ENCODE results near the gene PLCB1.

Gene PLCB1

GRCh38 chr20:8334641-8335040, 202.6 kb downstream of the PLCB1 start:
- Histone ChIP-seq H3K36me3 (no peaks in the 10 kb centered on the region), H3K27ac (no peak overlapping the region), H3K9me3 (no peaks in the 10 kb centered on the region), H3K4me3 (no peak overlapping the region), H3K27me3 (no peaks in the 10 kb centered on the region), H3K4me1 (no peaks in the 10 kb centered on the region)
- no peak for DNase-seq
- intact Hi-C loops (cut with DNase I; ENCODE audit: low total_unique reads), result no loop called here
- no peak for TF ChIP-seq CTCF (IDR thresholded peaks at IDR 0.05)

- no peak for DNase-seq
- Histone ChIP-seq H3K9me3 (no peaks in the 10 kb centered on the region), H3K36me3 (no peaks in the 10 kb centered on the region), H3K4me3 (no peak overlapping the region), H3K4me1 (no peaks in the 10 kb centered on the region), H3K27me3 (no peaks in the 10 kb centered on the region), H3K27ac (no peak overlapping the region)
- intact Hi-C loops (cut with DNase I; ENCODE audit: low total_unique reads), result no loop called here
- no peak for TF ChIP-seq CTCF (IDR thresholded peaks at IDR 0.05)
Observed at GRCh38 chr20:8335059-8335458, 203.0 kb downstream of the PLCB1 start.

- Histone ChIP-seq H3K27ac (no peak overlapping the region), H3K4me1 (no peaks in the 10 kb centered on the region), H3K4me3 (no peak overlapping the region), H3K36me3 (no peaks in the 10 kb centered on the region), H3K9me3 (no peaks in the 10 kb centered on the region), H3K27me3 (no peaks in the 10 kb centered on the region)
- TF ChIP-seq CTCF (IDR thresholded peaks at IDR 0.05), result no peak
- DNase-seq, result no peak
- intact Hi-C loops (cut with DNase I; ENCODE audit: low total_unique reads), result no loop called here
Observed at GRCh38 chr20:8335495-8336195, 203.6 kb downstream of the PLCB1 start.

GRCh38 chr20:8339349-8339748, 207.3 kb downstream of the PLCB1 start:
- no peaks in the 10 kb centered on the region for H3K9me3 ChIP-seq
- intact Hi-C loops (cut with DNase I; ENCODE audit: low total_unique reads), result no loop called here
- TF ChIP-seq CTCF (IDR thresholded peaks at IDR 0.05), result no peak
- no peaks in the 10 kb centered on the region for H3K36me3 ChIP-seq
- no peak for DNase-seq
- H3K4me1 ChIP-seq, result peaks cover 0 to 7% (median 2%) of the 10 kb centered on the region in 4 donors
- H3K4me3 ChIP-seq, result no peak overlapping the region
- H3K27ac ChIP-seq, result no peak overlapping the region
- no peaks in the 10 kb centered on the region for H3K27me3 ChIP-seq

GRCh38 chr20:8342391-8342790, 210.3 kb downstream of the PLCB1 start:
- H3K27me3 ChIP-seq, result no peaks in the 10 kb centered on the region
- no peaks in the 10 kb centered on the region for H3K9me3 ChIP-seq
- TF ChIP-seq CTCF (IDR thresholded peaks at IDR 0.05), result no peak
- no peak overlapping the region for H3K27ac ChIP-seq
- no peaks in the 10 kb centered on the region for H3K36me3 ChIP-seq
- intact Hi-C loops (cut with DNase I; ENCODE audit: low total_unique reads), result no loop called here
- H3K4me3 ChIP-seq, result no peak overlapping the region
- no peak for DNase-seq
- H3K4me1 ChIP-seq, result peaks cover 0 to 32% (median 6%) of the 10 kb centered on the region in 4 donors

- peaks cover 0 to 34% (median 6%) of the 10 kb centered on the region in 4 donors for H3K4me1 ChIP-seq
- H3K36me3 ChIP-seq, result no peaks in the 10 kb centered on the region
- H3K27ac ChIP-seq, result no peak overlapping the region
- no peaks in the 10 kb centered on the region for H3K9me3 ChIP-seq
- TF ChIP-seq CTCF (IDR thresholded peaks at IDR 0.05), result no peak
- no peaks in the 10 kb centered on the region for H3K27me3 ChIP-seq
- DNase-seq, result no peak
- no peak overlapping the region for H3K4me3 ChIP-seq
- intact Hi-C loops (cut with DNase I; ENCODE audit: low total_unique reads), result no loop called here
Observed at GRCh38 chr20:8344106-8344505, 212.0 kb downstream of the PLCB1 start.
